NCI-H2196 treated with DMSO at 0.1 percent for 48 hours (cell line): ENCODE data around the gene EPO.
A peak's percentile ranks its signal among the peaks of the same experiment; 100 is the strongest.
"Not testable (repeated sequence)": the region's sequence is repeated elsewhere in the genome, so short reads cannot be mapped to it uniquely, and the experiment has no call there.

Experiments used
- DNase-seq: peaks from one replicate; lab custom pipeline; 2025; ENCODE audit not compliant: unreplicated experiment; lab: John Stamatoyannopoulos, UW

The EPO gene

GRCh38 chr7:100701089-100701488 lies 19.2 kb upstream of the EPO start:
- DNase-seq: not testable (repeated sequence)

- peak; percentile 60 for DNase-seq
These were observed 14.9 kb upstream of the EPO start for GRCh38 chr7:100705320-100705752.

GRCh38 chr7:100705753-100706671 lies 14.3 kb upstream of the EPO start, which contains the start of gene POP7:
POP7 (plus strand) TSS chr7:100706121; CDS start chr7:100706831, 710 bp downstream.
- DNase-seq: peak; percentile 95

- no peak for DNase-seq
These were observed 13.5 kb upstream of the EPO start for GRCh38 chr7:100706672-100707311.

- DNase-seq: no peak
These were observed 11.9 kb upstream of the EPO start for GRCh38 chr7:100708395-100708794.

- DNase-seq: no peak
These were observed 9.8 kb upstream of the EPO start for GRCh38 chr7:100710452-100710851.

- no peak for DNase-seq
These were observed 8.9 kb upstream of the EPO start for GRCh38 chr7:100711369-100711768.

GRCh38 chr7:100714725-100715124 lies 5.5 kb upstream of the EPO start:
- DNase-seq: no peak

- not testable (repeated sequence) for DNase-seq
These were observed 3.2 kb upstream of the EPO start for GRCh38 chr7:100717073-100717472.

GRCh38 chr7:100719523-100720278 lies 567 bp upstream of the EPO start:
- no peak for DNase-seq

GRCh38 chr7:100720671-100721504 lies 620 bp downstream of the EPO start:
- DNase-seq: no peak

GRCh38 chr7:100721505-100721812 lies 1.2 kb downstream of the EPO start:
- no peak for DNase-seq

GRCh38 chr7:100722480-100723212 lies 2.4 kb downstream of the EPO start:
- DNase-seq: no peak

- no peak for DNase-seq
These were observed 3.5 kb downstream of the EPO start for GRCh38 chr7:100723732-100724275.

- not testable (repeated sequence) for DNase-seq
These were observed 4.1 kb downstream of the EPO start for GRCh38 chr7:100724364-100724763.

GRCh38 chr7:100726996-100727761 lies 6.9 kb downstream of the EPO start:
- no peak for DNase-seq

- DNase-seq: no peak
These were observed 7.9 kb downstream of the EPO start for GRCh38 chr7:100728196-100728595.

- DNase-seq: no peak
These were observed 10.0 kb downstream of the EPO start for GRCh38 chr7:100730136-100730800.
